Right atrium auricular region (tissue), 2 donors: ENCODE measurements around the gene CSNK1D. TPM values are rescaled to one million over a fixed set of nuclear protein-coding genes. Genes with fewer than 3 reads are reported as not detected.
"Not testable (repeated sequence)": the region's sequence is repeated elsewhere in the genome, so short reads cannot be mapped to it uniquely, and the experiment has no call there.

Experiments
- DNase-seq: peaks from one replicate; pipeline ENCODE4 v3.0.0-alpha.2; 2019; ENCODE audit warnings: low spot score
- H3K27ac ChIP-seq, 2 donors: fragments of 200-600 bp; sonication (generic); 1 replicate in 1 of 2; 2 replicates in 1 of 2; pipeline ENCODE4 v1.5.1; 2016 to 2019
- H3K27me3 ChIP-seq, 2 donors: fragments of 200-600 bp; sonication (generic); one replicate each; pipeline versions ENCODE4 v1.5.1 to v1.6.0; 2017 to 2019
- H3K36me3 ChIP-seq: fragments of 200-600 bp; sonication (generic); one replicate; pipeline ENCODE4 v1.5.1; 2016
- H3K4me1 ChIP-seq, 2 donors: fragments of 200-600 bp; sonication (generic); one replicate each; pipeline versions ENCODE4 v1.5.1 to v1.6.0; 2017 to 2019
- H3K4me3 ChIP-seq, 2 donors: fragments of 200-600 bp; sonication (generic); 1 replicate in 1 of 2; 2 replicates in 1 of 2; pipeline ENCODE4 v1.5.1; 2017 to 2019; ENCODE audit warnings: mild to moderate bottlenecking in 1 of 2, moderate library complexity in 1 of 2
- H3K9me3 ChIP-seq, 2 donors: fragments of 200-600 bp; sonication (generic); one replicate each; pipeline ENCODE4 v1.5.1; 2019
- total RNA-seq, 2 donors: library from RNA; depleted of rRNA; stranded (reverse); fragments of >200 nt; gene quantifications; one replicate each; pipeline ENCODE4 v1.1.0, GENCODE V29; 2016
- TF ChIP-seq, protein P1 (sequence below), 2 donors: fragments of 200-600 bp; sonication (generic); IDR thresholded peaks; one replicate each; pipeline ENCODE4 v1.5.1; 2019; ENCODE audit warnings: antibody characterized with exemption in 2 of 2

CSNK1D gene
- total RNA-seq, 2 donors from 2014 or later: 31.3 to 32.9 TPM

DNA sequence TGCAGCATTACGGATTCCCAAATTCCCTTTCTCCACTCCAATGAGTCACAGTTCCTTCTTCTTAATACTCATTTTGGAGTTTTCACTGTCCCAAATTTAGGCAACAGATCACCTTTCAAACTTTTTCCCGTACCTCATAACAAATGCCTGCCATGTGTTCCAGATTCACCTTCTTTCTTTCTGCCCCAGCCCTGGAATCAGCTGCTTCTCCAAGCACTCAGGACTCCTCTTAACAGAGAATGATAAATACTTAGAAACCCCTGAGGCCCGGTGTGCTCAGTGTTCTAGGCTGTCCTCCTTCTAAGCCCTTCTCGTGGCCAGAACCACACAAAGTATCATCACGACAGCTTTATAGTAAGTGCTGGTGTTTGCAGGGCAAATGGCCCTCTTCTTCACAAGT is 14.9 kb downstream of the CSNK1D start:
- TF ChIP-seq, protein P1, sequence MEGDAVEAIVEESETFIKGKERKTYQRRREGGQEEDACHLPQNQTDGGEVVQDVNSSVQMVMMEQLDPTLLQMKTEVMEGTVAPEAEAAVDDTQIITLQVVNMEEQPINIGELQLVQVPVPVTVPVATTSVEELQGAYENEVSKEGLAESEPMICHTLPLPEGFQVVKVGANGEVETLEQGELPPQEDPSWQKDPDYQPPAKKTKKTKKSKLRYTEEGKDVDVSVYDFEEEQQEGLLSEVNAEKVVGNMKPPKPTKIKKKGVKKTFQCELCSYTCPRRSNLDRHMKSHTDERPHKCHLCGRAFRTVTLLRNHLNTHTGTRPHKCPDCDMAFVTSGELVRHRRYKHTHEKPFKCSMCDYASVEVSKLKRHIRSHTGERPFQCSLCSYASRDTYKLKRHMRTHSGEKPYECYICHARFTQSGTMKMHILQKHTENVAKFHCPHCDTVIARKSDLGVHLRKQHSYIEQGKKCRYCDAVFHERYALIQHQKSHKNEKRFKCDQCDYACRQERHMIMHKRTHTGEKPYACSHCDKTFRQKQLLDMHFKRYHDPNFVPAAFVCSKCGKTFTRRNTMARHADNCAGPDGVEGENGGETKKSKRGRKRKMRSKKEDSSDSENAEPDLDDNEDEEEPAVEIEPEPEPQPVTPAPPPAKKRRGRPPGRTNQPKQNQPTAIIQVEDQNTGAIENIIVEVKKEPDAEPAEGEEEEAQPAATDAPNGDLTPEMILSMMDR (IDR thresholded peaks at IDR 0.05): no peak
- Histone ChIP-seq H3K9me3 (no peaks in the 10 kb centered on the region), H3K27ac (no peak overlapping the region), H3K4me3 (no peak overlapping the region), H3K36me3 (peaks cover 69% of the 10 kb centered on the region), H3K4me1 (peaks cover 0 to 5% of the 10 kb centered on the region in 2 donors), H3K27me3 (no peaks in the 10 kb centered on the region)
- DNase-seq: no peak

DNA sequence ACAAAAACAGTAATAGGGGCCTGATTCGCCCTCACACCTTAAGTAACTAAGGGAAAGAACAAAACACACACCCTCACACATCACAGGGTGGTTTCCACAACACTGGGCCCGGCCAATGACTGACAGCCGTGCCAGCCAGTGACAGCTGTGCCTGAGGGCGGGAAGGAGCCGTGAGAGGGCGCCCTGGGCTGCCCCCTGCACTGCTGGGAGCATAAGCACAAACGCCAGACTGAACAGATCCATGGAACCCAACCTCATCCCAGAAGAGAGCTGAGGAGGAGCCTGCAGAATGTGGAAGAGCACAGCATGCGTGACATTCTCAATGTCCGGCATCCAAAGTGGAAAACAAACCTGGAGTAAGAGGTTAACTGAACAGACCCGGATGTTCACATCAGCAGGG is 16.0 kb downstream of the CSNK1D start:
- Histone ChIP-seq H3K4me3 (no peak overlapping the region), H3K27ac (no peak overlapping the region), H3K4me1 (peaks cover 0 to 5% of the 10 kb centered on the region in 2 donors), H3K9me3 (no peaks in the 10 kb centered on the region), H3K36me3 (peaks cover 69% of the 10 kb centered on the region), H3K27me3 (no peaks in the 10 kb centered on the region)
- TF ChIP-seq, protein P1 (IDR thresholded peaks at IDR 0.05): no peak
- DNase-seq: no peak

DNA sequence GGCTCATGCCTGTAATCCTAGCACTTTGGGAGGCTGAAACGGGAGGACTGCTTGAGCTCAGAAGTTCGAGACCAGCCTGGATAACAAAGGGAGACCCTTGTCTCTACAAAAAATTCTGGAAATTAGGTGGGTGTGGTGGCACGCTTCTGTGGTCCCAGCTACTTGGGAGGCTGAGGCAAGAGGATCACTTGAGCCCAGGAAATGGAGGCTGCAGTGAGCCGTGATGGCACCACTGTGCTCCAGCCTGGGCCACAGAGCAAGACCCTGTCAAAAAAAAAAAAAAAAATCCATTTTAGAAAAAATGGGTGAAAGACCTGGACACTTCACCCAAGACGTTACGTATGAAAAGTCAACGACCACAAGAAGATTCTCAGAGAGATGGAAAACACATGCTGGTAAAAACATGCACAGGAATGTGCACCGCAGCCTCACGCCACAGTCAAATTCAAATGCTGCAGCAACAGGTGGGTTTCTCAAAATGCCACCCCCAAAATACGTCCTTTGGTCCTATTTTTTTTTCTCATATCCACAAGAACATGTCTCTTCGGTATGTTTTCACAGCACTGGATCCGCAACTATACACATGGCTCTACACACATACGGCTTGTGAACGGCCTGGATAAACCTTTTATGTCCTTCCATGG is 17.1 kb downstream of the CSNK1D start:
- Histone ChIP-seq H3K4me3 (no peak overlapping the region), H3K27ac (no peak overlapping the region), H3K9me3 (no peaks in the 10 kb centered on the region), H3K4me1 (peaks cover 0 to 5% of the 10 kb centered on the region in 2 donors), H3K36me3 (peaks cover 69% of the 10 kb centered on the region), H3K27me3 (no peaks in the 10 kb centered on the region)
- no peak for DNase-seq
- TF ChIP-seq, protein P1 (IDR thresholded peaks at IDR 0.05): no peak

DNA sequence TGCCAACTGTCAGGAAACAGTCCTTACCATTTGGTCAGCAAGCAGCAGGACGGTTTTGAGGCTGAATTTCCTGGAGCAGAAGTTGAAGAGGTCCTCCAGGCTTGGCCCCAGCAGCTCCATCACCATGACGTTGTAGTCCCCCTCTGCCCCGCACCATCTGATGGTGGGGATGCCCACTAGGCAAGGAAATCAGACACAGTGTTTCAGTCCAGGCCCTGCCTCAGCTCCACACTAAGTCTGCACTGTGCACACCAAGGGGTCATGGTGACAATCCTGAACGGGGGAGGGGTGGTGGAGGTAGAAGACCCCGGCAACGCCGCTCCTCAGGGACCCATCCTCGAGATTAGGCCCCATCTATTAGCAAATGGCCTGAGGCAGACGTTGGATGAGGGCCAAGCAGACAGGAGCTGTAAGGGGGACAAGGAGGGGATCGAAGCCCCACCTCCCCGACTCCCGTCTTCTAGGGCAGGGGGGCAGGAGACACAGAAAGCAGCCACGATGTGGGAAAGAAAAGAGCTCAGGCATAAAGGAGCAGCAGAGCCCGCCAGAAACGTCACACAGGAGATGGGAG is 18.0 kb downstream of the CSNK1D start:
- H3K4me3 ChIP-seq: no peak overlapping the region
- peaks cover 69% of the 10 kb centered on the region for H3K36me3 ChIP-seq
- DNase-seq: no peak
- H3K27me3 ChIP-seq: no peaks in the 10 kb centered on the region
- H3K27ac ChIP-seq: no peak overlapping the region
- H3K4me1 ChIP-seq: peaks cover 0 to 5% of the 10 kb centered on the region in 2 donors
- TF ChIP-seq, protein P1 (IDR thresholded peaks at IDR 0.05): no peak
- H3K9me3 ChIP-seq: no peaks in the 10 kb centered on the region

DNA sequence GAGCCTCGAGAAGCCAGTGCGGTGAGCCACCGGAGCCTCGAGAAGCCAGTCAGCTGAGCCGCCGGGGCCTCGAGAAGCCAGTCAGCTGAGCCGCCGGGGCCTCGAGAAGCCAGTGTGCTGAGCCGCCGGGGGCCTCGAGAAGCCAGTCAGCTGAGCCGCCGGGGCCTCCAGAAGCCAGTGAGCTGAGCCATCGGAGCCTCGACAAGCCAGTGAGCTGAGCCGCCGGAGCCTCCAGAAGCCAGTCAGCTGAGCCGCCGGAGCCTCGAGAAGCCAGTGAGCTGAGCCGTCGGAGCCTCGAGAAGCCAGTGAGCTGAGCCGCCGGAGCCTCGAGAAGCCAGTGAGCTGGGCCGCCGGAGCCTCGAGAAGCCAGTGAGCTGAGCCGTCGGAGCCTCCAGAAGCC is 18.8 kb downstream of the CSNK1D start:
- H3K4me3 ChIP-seq, H3K27me3 ChIP-seq, H3K9me3 ChIP-seq, H3K27ac ChIP-seq, DNase-seq, H3K4me1 ChIP-seq: not testable (repeated sequence)
- peaks cover 69% of the 10 kb centered on the region for H3K36me3 ChIP-seq

DNA sequence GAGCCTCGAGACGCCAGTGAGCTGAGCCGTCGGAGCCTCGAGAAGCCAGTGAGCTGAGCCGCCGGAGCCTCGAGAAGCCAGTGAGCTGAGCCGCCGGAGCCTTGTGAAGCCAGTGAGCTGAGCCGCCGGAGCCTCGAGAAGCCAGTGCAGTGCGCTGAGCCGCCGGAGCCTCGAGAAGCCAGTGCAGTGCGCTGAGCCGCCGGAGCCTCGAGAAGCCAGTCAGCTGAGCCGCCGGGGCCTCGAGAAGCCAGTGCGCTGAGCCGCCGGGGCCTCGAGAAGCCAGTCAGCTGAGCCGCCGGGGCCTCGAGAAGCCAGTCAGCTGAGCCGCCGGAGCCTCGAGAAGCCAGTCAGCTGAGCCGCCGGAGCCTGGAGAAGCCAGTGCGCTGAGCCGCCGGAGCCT is 19.4 kb downstream of the CSNK1D start:
- not testable (repeated sequence) for H3K4me1 ChIP-seq, H3K27ac ChIP-seq, H3K27me3 ChIP-seq, DNase-seq, H3K9me3 ChIP-seq, H3K4me3 ChIP-seq
- peaks cover 69% of the 10 kb centered on the region for H3K36me3 ChIP-seq

DNA sequence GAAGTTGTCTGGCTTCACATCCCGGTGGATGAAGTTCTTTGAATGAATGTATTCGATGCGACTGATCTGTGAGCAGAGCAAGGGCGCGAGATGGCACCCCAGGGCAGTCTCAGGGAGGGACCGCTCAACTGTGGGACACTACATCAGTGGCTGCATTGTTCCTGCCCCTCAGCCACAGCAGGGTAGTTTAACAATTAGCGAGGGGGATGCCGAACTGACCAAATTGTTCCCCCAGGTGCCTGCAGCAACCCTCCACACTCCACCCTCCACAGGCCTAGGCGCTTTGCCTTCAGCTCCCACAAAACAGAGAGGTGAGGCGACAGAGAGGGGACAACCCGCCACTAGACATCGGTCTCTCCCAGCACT is 20.3 kb downstream of the CSNK1D start:
- peaks cover 0 to 5% of the 10 kb centered on the region in 2 donors for H3K4me1 ChIP-seq
- H3K4me3 ChIP-seq: no peak overlapping the region
- no peaks in the 10 kb centered on the region for H3K9me3 ChIP-seq
- no peak overlapping the region for H3K27ac ChIP-seq
- H3K27me3 ChIP-seq: no peaks in the 10 kb centered on the region
- no peak for DNase-seq
- H3K36me3 ChIP-seq: peaks cover 74% of the 10 kb centered on the region
- TF ChIP-seq, protein P1 (IDR thresholded peaks at IDR 0.05): no peak
